Amniotic stem cell (primary cell): ENCODE measurements around the gene EIF3A.
"Not testable (repeated sequence)": the region's sequence is repeated elsewhere in the genome, so short reads cannot be mapped to it uniquely, and the experiment has no call there.

Experiments used
- DNase-seq: peaks from one replicate; lab custom pipeline; 2025; lab: John Stamatoyannopoulos, UW

EIF3A gene

GRCh38 chr10:119080521-119081259 lies at the start of gene EIF3A:
TSS of gene EIF3A (minus strand) at chr10:119080817. CDS start at chr10:119080676, 141 bp downstream.
- DNase-seq, result peak; percentile 79

- no peak for DNase-seq
Measured at GRCh38 chr10:119129721-119130120, 49.1 kb upstream of the EIF3A start.

- DNase-seq, result no peak
Measured at GRCh38 chr10:119125942-119126341, 45.3 kb upstream of the EIF3A start.

GRCh38 chr10:119120875-119121274 lies 40.3 kb upstream of the EIF3A start:
- DNase-seq, result no peak

GRCh38 chr10:119120413-119120867 lies 39.8 kb upstream of the EIF3A start:
- no peak for DNase-seq

GRCh38 chr10:119119400-119119799 lies 38.8 kb upstream of the EIF3A start:
- no peak for DNase-seq

GRCh38 chr10:119118231-119118630 lies 37.6 kb upstream of the EIF3A start:
- no peak for DNase-seq

GRCh38 chr10:119116326-119116951 lies 35.8 kb upstream of the EIF3A start:
- no peak for DNase-seq

GRCh38 chr10:119115926-119116325 lies 35.3 kb upstream of the EIF3A start:
- no peak for DNase-seq

- peak; percentile 61 for DNase-seq
Measured at GRCh38 chr10:119113751-119114732, 33.4 kb upstream of the EIF3A start.

- peak; percentile 16 for DNase-seq
Measured at GRCh38 chr10:119112056-119112455, 31.4 kb upstream of the EIF3A start.

- DNase-seq, result not testable (repeated sequence)
Measured at GRCh38 chr10:119107771-119108170, 27.2 kb upstream of the EIF3A start.

- not testable (repeated sequence) for DNase-seq
Measured at GRCh38 chr10:119107106-119107505, 26.5 kb upstream of the EIF3A start.

- DNase-seq, result not testable (repeated sequence)
Measured at GRCh38 chr10:119105899-119106298, 25.3 kb upstream of the EIF3A start.

GRCh38 chr10:119105155-119105554 lies 24.5 kb upstream of the EIF3A start:
- no peak for DNase-seq

GRCh38 chr10:119104654-119105015 lies 24.0 kb upstream of the EIF3A start:
- no peak for DNase-seq

- peak; percentile 57 for DNase-seq
Measured at GRCh38 chr10:119103903-119104653, 23.5 kb upstream of the EIF3A start, which contains the start of gene DENND10. TSS of gene DENND10 (plus strand) at chr10:119104113. CDS start at chr10:119104143, 30 bp downstream.

GRCh38 chr10:119103241-119103902 lies 22.8 kb upstream of the EIF3A start:
- no peak for DNase-seq

GRCh38 chr10:119101366-119102098 lies 20.9 kb upstream of the EIF3A start:
- no peak for DNase-seq
